Neural crest cell (in vitro differentiated cells): ENCODE data around the gene HOXB9. TPM values are rescaled to one million over a fixed set of nuclear protein-coding genes. Genes with fewer than 3 reads are reported as not detected.

Experiments used
- DNase-seq: peaks from one replicate; pipeline ENCODE4 v3.0.0; 2021; ENCODE audit warnings: low read depth, mixed read lengths, low spot score
- H3K27ac Mint-ChIP-seq: one replicate; pipeline ENCODE4 v1.8.0; 2021; ENCODE audit warnings: mild to moderate bottlenecking, mixed read lengths; ENCODE audit not compliant: unreplicated experiment
- H3K27me3 Mint-ChIP-seq: 2 replicates; pipeline ENCODE4 v1.8.0; 2021; ENCODE audit warnings: low read depth, mild to moderate bottlenecking, mixed read lengths
- H3K36me3 Mint-ChIP-seq: 2 replicates; pipeline ENCODE4 v1.8.0; 2021; ENCODE audit warnings: low read depth, mild to moderate bottlenecking, mixed read lengths
- H3K4me1 Mint-ChIP-seq: 2 replicates; pipeline ENCODE4 v1.8.0; 2021; ENCODE audit warnings: mixed read lengths
- H3K4me3 Mint-ChIP-seq: one replicate; pipeline ENCODE4 v1.8.0; 2021; ENCODE audit warnings: mild to moderate bottlenecking, mixed read lengths
- H3K9me3 Mint-ChIP-seq: 2 replicates; pipeline ENCODE4 v1.8.0; 2021; ENCODE audit warnings: mixed read lengths
- CTCF ChIP-seq: fragments of 200-600 bp; sonication (generic); conservative IDR thresholded peaks from 2 replicates; pipeline ENCODE4 v1.5.0; 2021; ENCODE audit warnings: antibody characterized with exemption, mild to moderate bottlenecking
- total RNA-seq: library from RNA; stranded (reverse); gene quantifications from 2 replicates; pipeline ENCODE4 v1.2.1, GENCODE V29; 2021

HOXB9 gene
- total RNA-seq, 1 donor from 2014 or later: 89.8 TPM

- Mint-ChIP-seq H3K4me1 (peaks cover 28% of the 10 kb centered on the region), H3K4me3 (peak overlapping the region; percentile 82), H3K9me3 (no peaks in the 10 kb centered on the region), H3K27ac (no peak overlapping the region), H3K27me3 (peaks cover 100% of the 10 kb centered on the region), H3K36me3 (peaks cover 20% of the 10 kb centered on the region)
- no peak for DNase-seq
- TF ChIP-seq CTCF: no peak
These were observed 17.1 kb downstream of the HOXB9 start for GRCh38 chr17:48609033-48609432.

DNA sequence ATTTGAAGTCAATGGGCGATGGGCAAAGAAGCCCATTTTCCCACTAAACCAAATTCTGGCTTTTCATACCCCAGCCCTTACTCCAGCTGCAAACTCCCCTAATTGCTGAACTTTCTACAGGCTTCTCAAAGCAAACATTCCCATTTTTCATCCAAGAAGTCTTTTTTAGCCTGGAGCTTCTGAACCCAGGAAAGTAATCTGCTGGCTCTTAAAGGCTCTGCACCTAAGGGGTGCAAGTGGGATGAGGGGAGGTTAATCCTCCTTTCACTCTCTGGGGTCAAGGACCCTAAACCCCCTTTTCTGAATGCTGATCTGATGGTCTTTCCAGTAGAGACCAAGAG lies 17.7 kb downstream of the HOXB9 start:
- Mint-ChIP-seq H3K27ac (no peak overlapping the region), H3K36me3 (peaks cover 17% of the 10 kb centered on the region), H3K4me1 (peaks cover 28% of the 10 kb centered on the region), H3K9me3 (no peaks in the 10 kb centered on the region), H3K27me3 (peaks cover 100% of the 10 kb centered on the region), H3K4me3 (peak overlapping the region; percentile 82)
- TF ChIP-seq CTCF: no peak
- no peak for DNase-seq

DNA sequence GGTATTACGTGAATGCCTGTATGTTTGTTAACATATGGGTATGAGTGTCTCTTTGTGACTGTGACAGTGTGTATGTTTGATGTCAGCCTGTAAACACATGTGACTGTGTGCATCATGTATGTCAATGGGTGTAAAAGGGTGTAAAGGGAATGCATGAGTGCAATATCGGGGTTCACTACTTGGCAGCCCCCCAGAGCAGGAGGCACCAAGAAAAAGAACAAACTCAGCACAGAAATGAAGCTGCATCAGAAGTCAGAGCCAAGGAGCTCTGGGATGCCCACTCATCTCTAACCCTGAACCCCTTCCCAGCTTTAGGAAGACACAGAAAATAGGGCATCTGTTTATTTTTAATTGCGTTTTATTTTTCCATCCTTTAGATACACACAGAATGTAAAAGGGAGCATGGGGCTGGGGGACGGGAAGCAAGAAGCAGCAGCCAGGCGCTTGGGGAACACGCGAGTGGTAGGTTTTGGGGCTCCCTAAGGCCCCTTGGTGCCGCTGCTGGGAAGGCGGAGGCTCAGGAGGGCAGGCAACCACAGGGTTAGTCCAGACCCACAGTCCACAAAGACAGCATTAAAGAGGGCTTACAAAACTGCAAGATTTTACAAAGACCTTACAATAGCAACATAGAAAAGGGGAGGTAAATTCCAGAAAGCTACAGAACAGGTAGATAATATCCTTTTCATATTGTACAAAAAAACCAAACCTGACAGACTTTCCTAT lies 19.1 kb downstream of the HOXB9 start:
- peaks cover 100% of the 10 kb centered on the region for H3K27me3 Mint-ChIP-seq
- peak overlapping the region; percentile 81 for H3K4me3 Mint-ChIP-seq
- no peaks in the 10 kb centered on the region for H3K9me3 Mint-ChIP-seq
- H3K27ac Mint-ChIP-seq: peak overlapping the region; percentile 73
- no peak for DNase-seq
- peaks cover 10% of the 10 kb centered on the region for H3K36me3 Mint-ChIP-seq
- peaks cover 18% of the 10 kb centered on the region for H3K4me1 Mint-ChIP-seq
- no peak for TF ChIP-seq CTCF

- no peak for DNase-seq
- Mint-ChIP-seq H3K36me3 (peaks cover 10% of the 10 kb centered on the region), H3K27me3 (peaks cover 100% of the 10 kb centered on the region), H3K9me3 (no peaks in the 10 kb centered on the region), H3K4me1 (peaks cover 18% of the 10 kb centered on the region), H3K4me3 (peak overlapping the region; percentile 81), H3K27ac (peak overlapping the region; percentile 73)
- TF ChIP-seq CTCF: no peak
These were observed 19.9 kb downstream of the HOXB9 start for GRCh38 chr17:48605991-48606891.

GRCh38 chr17:48605409-48605919 lies 20.7 kb downstream of the HOXB9 start:
- TF ChIP-seq CTCF: no peak
- no peak for DNase-seq
- Mint-ChIP-seq H3K27me3 (peaks cover 100% of the 10 kb centered on the region), H3K4me3 (peak overlapping the region; percentile 81), H3K36me3 (peaks cover 10% of the 10 kb centered on the region), H3K4me1 (peaks cover 12% of the 10 kb centered on the region), H3K27ac (no peak overlapping the region), H3K9me3 (no peaks in the 10 kb centered on the region)
